ENCODE results near the gene VAT1. TPM values are rescaled to one million over a fixed set of nuclear protein-coding genes. Genes with fewer than 3 reads are reported as not detected.

Gene VAT1
- total and polyA plus RNA-seq, 4 experiments from 2014 or later: 52.6 to 67.5 (median 63.8) TPM

DNA sequence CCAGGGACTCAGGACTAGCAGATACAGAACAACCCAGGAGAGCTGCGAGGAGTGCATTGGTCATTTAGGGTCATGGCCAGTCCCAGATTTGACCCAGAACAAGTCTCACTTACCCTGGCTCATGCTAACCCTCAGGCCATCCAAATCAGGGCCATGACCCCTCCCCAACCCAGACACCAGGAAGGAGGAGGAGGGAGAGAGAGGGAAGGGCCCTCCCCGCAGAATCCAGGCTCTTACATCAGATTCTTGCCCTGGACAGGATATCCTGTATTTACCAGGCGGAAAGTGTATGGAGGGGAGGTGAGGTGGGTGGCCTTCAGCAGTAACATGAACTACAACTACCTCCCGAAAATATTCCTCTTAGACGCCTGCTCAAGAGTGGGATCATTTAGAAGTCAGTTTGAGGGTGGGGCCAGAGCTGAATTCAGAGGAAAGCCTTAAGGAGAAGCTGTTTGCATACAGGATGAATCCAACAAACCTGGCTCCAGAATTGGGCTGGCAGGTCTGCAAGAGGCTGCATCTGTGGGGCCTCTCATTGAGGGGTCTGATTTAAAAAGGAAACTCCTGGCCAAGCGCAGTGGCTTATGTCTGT lies 2.1 kb downstream of the VAT1 start:
- Histone ChIP-seq H3K4me1 (ENCODE audit: insufficient read depth, low read length) (peaks cover 45% of the 10 kb centered on the region), H3K36me3 (ENCODE audit: insufficient read depth, low read length) (no peaks in the 10 kb centered on the region), H3K27me3 (ENCODE audit: insufficient read depth, low read length) (no peaks in the 10 kb centered on the region), H3K9me3 (ENCODE audit: control insufficient read depth in 1 of 2, low read length in 2 of 2) (no peaks in the 10 kb centered on the region), H3K27ac (ENCODE audit: low read depth, low read length) (no peak overlapping the region), H3K4me3 (ENCODE audit: low read length in 2 of 2) (no peak overlapping the region)
- peaks cover 23 to 55% (median 40%) of the 10 kb centered on the region in 4 donors for H3K4me1 Mint-ChIP-seq
- H3K27ac Mint-ChIP-seq: peak overlapping the region; percentile 44 to 87 (median 79)
- no peak for DNase-seq
- no peaks in the 10 kb centered on the region for H3K27me3 Mint-ChIP-seq
- ChIA-PET POLR2A (ENCODE audit: partially characterized antibody) (interaction anchor here (5.2 kb wide), 1 partner anchor 21 kb away, joined by 26 read pairs; the partner anchor contains the start of gene RPL27), CTCF (ENCODE audit: partially characterized antibody) (interaction anchor here (0.6 to 1.6 kb wide), 2 partner anchors 22 to 40 kb away, joined by 3 to 6 read pairs; partner anchors contain the start of gene RPL27)
- H3K9me3 Mint-ChIP-seq: no peaks in the 10 kb centered on the region
- H3K36me3 Mint-ChIP-seq: peaks cover 0 to 9% of the 10 kb centered on the region in 2 donors
- H3K4me3 Mint-ChIP-seq: peak overlapping the region; percentile 23 to 91 (median 65)
- intact Hi-C loops (cut with micrococcal nuclease): loop anchor here (5.0 kb wide), 1 partner anchor 317 kb away; no protein-coding TSS in a partner anchor

DNA sequence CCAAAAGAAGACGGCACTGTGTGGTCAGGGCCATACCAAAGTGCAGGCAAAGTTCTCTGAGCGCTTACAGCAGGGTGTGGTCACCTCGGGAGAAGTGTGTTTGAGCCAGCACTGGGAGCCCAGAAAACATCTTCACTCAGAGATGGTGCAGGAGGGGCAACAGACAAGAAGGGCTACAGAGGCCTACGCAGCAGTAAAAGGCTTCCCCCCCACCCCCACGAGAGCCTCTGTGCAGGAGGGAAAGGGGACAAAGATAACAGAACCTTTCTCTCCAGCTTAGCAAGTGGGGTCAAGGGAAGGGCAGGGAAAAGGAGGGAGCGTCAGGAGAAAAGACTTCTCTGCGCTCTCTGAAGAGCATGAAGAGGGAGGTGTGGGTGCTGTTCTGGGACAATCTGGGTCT lies 2.8 kb downstream of the VAT1 start:
- intact Hi-C loops (cut with micrococcal nuclease): no loop called here
- H3K9me3 Mint-ChIP-seq: no peaks in the 10 kb centered on the region
- Histone ChIP-seq H3K27me3 (ENCODE audit: insufficient read depth, low read length) (no peaks in the 10 kb centered on the region), H3K4me3 (ENCODE audit: low read length in 2 of 2) (no peak overlapping the region), H3K9me3 (ENCODE audit: control insufficient read depth in 1 of 2, low read length in 2 of 2) (no peaks in the 10 kb centered on the region), H3K36me3 (ENCODE audit: insufficient read depth, low read length) (peaks cover 5% of the 10 kb centered on the region), H3K27ac (ENCODE audit: low read depth, low read length) (no peak overlapping the region), H3K4me1 (ENCODE audit: insufficient read depth, low read length) (peaks cover 40% of the 10 kb centered on the region)
- peak overlapping the region; percentile 27 to 89 (median 79) for H3K27ac Mint-ChIP-seq
- H3K4me3 Mint-ChIP-seq: peak overlapping the region in 7 of 8 donors; percentile 17 to 91 (median 55)
- H3K27me3 Mint-ChIP-seq: no peaks in the 10 kb centered on the region
- CTCF ChIA-PET (ENCODE audit: partially characterized antibody): no interaction called here
- POLR2A ChIA-PET (ENCODE audit: partially characterized antibody): interaction anchor here (0.7 to 5.2 kb wide), 2 partner anchors 13 to 21 kb away, joined by 3 to 26 read pairs; partner anchors contain the start of genes IFI35 and RPL27
- DNase-seq: no peak
- H3K36me3 Mint-ChIP-seq: peaks cover 0 to 12% of the 10 kb centered on the region in 2 donors
- peaks cover 21 to 53% (median 35%) of the 10 kb centered on the region in 4 donors for H3K4me1 Mint-ChIP-seq

GRCh38 chr17:43018932-43019331 lies 3.3 kb downstream of the VAT1 start:
- DNase-seq: no peak
- no peaks in the 10 kb centered on the region for H3K9me3 ChIP-seq (ENCODE audit: control insufficient read depth in 1 of 2, low read length in 2 of 2)
- peak overlapping the region; percentile 62 to 92 (median 81) for H3K27ac Mint-ChIP-seq
- H3K27me3 Mint-ChIP-seq: no peaks in the 10 kb centered on the region
- peaks cover 10% of the 10 kb centered on the region for H3K36me3 ChIP-seq (ENCODE audit: insufficient read depth, low read length)
- CTCF ChIA-PET (ENCODE audit: partially characterized antibody): no interaction called here
- no peak overlapping the region for H3K27ac ChIP-seq (ENCODE audit: low read depth, low read length)
- H3K9me3 Mint-ChIP-seq: no peaks in the 10 kb centered on the region
- H3K27me3 ChIP-seq (ENCODE audit: insufficient read depth, low read length): no peaks in the 10 kb centered on the region
- peaks cover 18 to 49% (median 32%) of the 10 kb centered on the region in 4 donors for H3K4me1 Mint-ChIP-seq
- H3K4me3 ChIP-seq (ENCODE audit: low read length in 2 of 2): no peak overlapping the region
- peak overlapping the region in 1 of 8 donors; percentile 17 for H3K4me3 Mint-ChIP-seq
- H3K4me1 ChIP-seq (ENCODE audit: insufficient read depth, low read length): peaks cover 35% of the 10 kb centered on the region
- intact Hi-C loops (cut with micrococcal nuclease): no loop called here
- POLR2A ChIA-PET (ENCODE audit: partially characterized antibody): interaction anchor here (0.7 to 5.2 kb wide), 2 partner anchors 13 to 20 kb away, joined by 3 to 26 read pairs; partner anchors contain the start of genes IFI35 and RPL27
- peaks cover 0 to 17% of the 10 kb centered on the region in 2 donors for H3K36me3 Mint-ChIP-seq

- Histone ChIP-seq H3K4me1 (ENCODE audit: insufficient read depth, low read length) (peaks cover 33% of the 10 kb centered on the region), H3K9me3 (ENCODE audit: control insufficient read depth in 1 of 2, low read length in 2 of 2) (no peaks in the 10 kb centered on the region), H3K27me3 (ENCODE audit: insufficient read depth, low read length) (no peaks in the 10 kb centered on the region), H3K4me3 (ENCODE audit: low read length in 2 of 2) (no peak overlapping the region), H3K27ac (ENCODE audit: low read depth, low read length) (no peak overlapping the region), H3K36me3 (ENCODE audit: insufficient read depth, low read length) (peaks cover 16% of the 10 kb centered on the region)
- H3K9me3 Mint-ChIP-seq: no peaks in the 10 kb centered on the region
- H3K27me3 Mint-ChIP-seq: no peaks in the 10 kb centered on the region
- POLR2A ChIA-PET (ENCODE audit: partially characterized antibody): interaction anchor here (0.7 to 5.2 kb wide), 2 partner anchors 20 to 40 kb away, joined by 3 to 26 read pairs; partner anchors contain the start of gene RPL27
- peaks cover 18 to 49% (median 30%) of the 10 kb centered on the region in 4 donors for H3K4me1 Mint-ChIP-seq
- H3K36me3 Mint-ChIP-seq: peaks cover 0 to 24% of the 10 kb centered on the region in 2 donors
- CTCF ChIA-PET (ENCODE audit: partially characterized antibody): no interaction called here
- DNase-seq: peak in 4 of 5 donors; percentile 41 to 78 (median 56)
- intact Hi-C loops (cut with micrococcal nuclease): no loop called here
- H3K4me3 Mint-ChIP-seq: peak overlapping the region in 5 of 8 donors; percentile 2 to 32 (median 17)
- peak overlapping the region; percentile 62 to 92 (median 81) for H3K27ac Mint-ChIP-seq
Measured at GRCh38 chr17:43018008-43018853, 4.0 kb downstream of the VAT1 start.

GRCh38 chr17:43016216-43016615 lies 6.0 kb downstream of the VAT1 start:
- H3K9me3 ChIP-seq (ENCODE audit: control insufficient read depth in 1 of 2, low read length in 2 of 2): no peaks in the 10 kb centered on the region
- Mint-ChIP-seq H3K36me3 (peaks cover 6 to 34% of the 10 kb centered on the region in 2 donors), H3K4me3 (no peak overlapping the region), H3K27ac (peak overlapping the region in 2 of 7 donors; percentile 67 to 74), H3K4me1 (peaks cover 19 to 45% (median 28%) of the 10 kb centered on the region in 4 donors), H3K27me3 (no peaks in the 10 kb centered on the region), H3K9me3 (no peaks in the 10 kb centered on the region)
- POLR2A ChIA-PET (ENCODE audit: partially characterized antibody): no interaction called here
- H3K27me3 ChIP-seq (ENCODE audit: insufficient read depth, low read length): no peaks in the 10 kb centered on the region
- H3K4me3 ChIP-seq (ENCODE audit: low read length in 2 of 2): no peak overlapping the region
- no peak for DNase-seq
- peaks cover 23% of the 10 kb centered on the region for H3K36me3 ChIP-seq (ENCODE audit: insufficient read depth, low read length)
- peaks cover 25% of the 10 kb centered on the region for H3K4me1 ChIP-seq (ENCODE audit: insufficient read depth, low read length)
- intact Hi-C loops (cut with micrococcal nuclease): no loop called here
- CTCF ChIA-PET (ENCODE audit: partially characterized antibody): no interaction called here
- no peak overlapping the region for H3K27ac ChIP-seq (ENCODE audit: low read depth, low read length)

DNA sequence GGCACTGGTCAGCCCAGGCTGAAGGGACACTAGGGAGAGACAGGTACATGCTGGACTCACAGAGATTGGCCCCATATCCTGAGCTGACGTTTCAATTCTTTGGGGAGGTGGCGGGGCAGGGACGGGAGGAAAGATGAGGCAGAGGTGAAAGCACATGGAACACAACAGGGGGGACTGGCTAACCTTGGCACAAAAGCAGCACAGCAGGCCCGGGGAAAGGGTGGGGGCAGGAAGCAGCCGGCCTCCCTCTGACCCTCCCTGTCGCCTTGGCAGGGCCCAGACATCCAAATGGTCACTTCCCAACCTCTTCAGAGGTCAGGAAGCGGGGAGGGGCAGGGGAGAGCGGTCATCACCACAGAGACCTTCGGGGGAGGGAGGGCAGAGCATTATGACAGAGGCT lies 6.6 kb downstream of the VAT1 start:
- no peak overlapping the region for H3K4me3 ChIP-seq (ENCODE audit: low read length in 2 of 2)
- H3K27ac Mint-ChIP-seq: peak overlapping the region in 4 of 7 donors; percentile 5 to 74 (median 56)
- H3K9me3 Mint-ChIP-seq: no peaks in the 10 kb centered on the region
- H3K27ac ChIP-seq (ENCODE audit: low read depth, low read length): no peak overlapping the region
- intact Hi-C loops (cut with micrococcal nuclease): no loop called here
- H3K4me3 Mint-ChIP-seq: no peak overlapping the region
- no peak for DNase-seq
- H3K4me1 ChIP-seq (ENCODE audit: insufficient read depth, low read length): peaks cover 21% of the 10 kb centered on the region
- H3K4me1 Mint-ChIP-seq: peaks cover 19 to 44% (median 26%) of the 10 kb centered on the region in 4 donors
- CTCF ChIA-PET (ENCODE audit: partially characterized antibody): interaction anchor here (1.3 kb wide), 1 partner anchor 324 kb away, joined by 4 read pairs; no protein-coding TSS in a partner anchor
- no peaks in the 10 kb centered on the region for H3K27me3 Mint-ChIP-seq
- H3K36me3 Mint-ChIP-seq: peaks cover 6 to 38% of the 10 kb centered on the region in 2 donors
- peaks cover 23% of the 10 kb centered on the region for H3K36me3 ChIP-seq (ENCODE audit: insufficient read depth, low read length)
- no peaks in the 10 kb centered on the region for H3K9me3 ChIP-seq (ENCODE audit: control insufficient read depth in 1 of 2, low read length in 2 of 2)
- POLR2A ChIA-PET (ENCODE audit: partially characterized antibody): interaction anchor here (1.0 to 1.2 kb wide), 2 partner anchors 9 to 300 kb away, joined by 3 read pairs; partner anchors contain the start of gene IFI35
- H3K27me3 ChIP-seq (ENCODE audit: insufficient read depth, low read length): no peaks in the 10 kb centered on the region
